Panc1 (cell line): ENCODE data around the gene CDHR2. TPM values are rescaled to one million over a fixed set of nuclear protein-coding genes. Genes with fewer than 3 reads are reported as not detected.

Experiments used
- ATAC-seq: fragments of 200-7000 bp; cut with Tn5 transposase; 2 replicates; pipeline ENCODE4 v1.9.1; 2020; ENCODE audit warnings: mild to moderate bottlenecking, moderate library complexity
- BruUV-seq: library from RNA; stranded (reverse); fragments of 400-500 nt; replicated peaks from 2 replicates; lab custom pipeline; 2021; lab: Mats Ljungman, UMichigan
- CTCF ChIA-PET: fragments of 300-600 bp; sonication (Branson Sonifier 250); formaldehyde crosslinking; loops from one replicate; lab custom pipeline; 2022; ENCODE audit warnings: antibody characterized with exemption; lab: Charles Lee
- POLR2A ChIA-PET: fragments of 300-600 bp; sonication (Branson Sonifier 250); formaldehyde crosslinking; loops from one replicate; lab custom pipeline; 2022; ENCODE audit warnings: antibody characterized with exemption; lab: Charles Lee
- DNase-seq: peaks from one replicate; pipeline ENCODE4 v3.0.0-alpha.2; 2010; ENCODE audit warnings: low read depth, low spot score
- H3K27ac ChIP-seq: 2 replicates; pipeline ENCODE4 v1.5.1; 2011; ENCODE audit warnings: mild to moderate bottlenecking, low read length, inconsistent platforms
- H3K27me3 ChIP-seq: fragments of 200-500 bp; sonication (Bioruptor generic); 2 replicates; pipeline ENCODE4 v1.6.0; 2014; ENCODE audit warnings: low read length, inconsistent platforms; ENCODE audit not compliant: control insufficient read depth, insufficient read depth
- H3K36me3 ChIP-seq: fragments of 200-500 bp; sonication (Bioruptor generic); 2 replicates; pipeline ENCODE4 v1.5.1; 2014; ENCODE audit warnings: inconsistent platforms, mild to moderate bottlenecking, low read length, moderate library complexity; ENCODE audit not compliant: control insufficient read depth, insufficient read depth
- H3K4me1 ChIP-seq: 2 replicates; pipeline ENCODE4 v1.5.1; 2011; ENCODE audit warnings: inconsistent platforms, mild to moderate bottlenecking, low read length, moderate library complexity; ENCODE audit not compliant: control insufficient read depth, insufficient read depth
- H3K4me3 ChIP-seq, 2 experiments: 2 replicates each; pipeline ENCODE4 v1.5.1; 2011 to 2012; ENCODE audit warnings: low read depth in 2 of 2, low read length in 2 of 2, mild to moderate bottlenecking in 2 of 2, inconsistent platforms in 1 of 2, moderate library complexity in 1 of 2
- H3K9me3 ChIP-seq: fragments of 200-500 bp; sonication (Bioruptor generic); 2 replicates; pipeline ENCODE4 v1.5.1; 2014; ENCODE audit warnings: low read depth, mild to moderate bottlenecking, inconsistent platforms, low read length, moderate library complexity; ENCODE audit not compliant: control insufficient read depth, insufficient read depth
- POLR2AphosphoS5 ChIP-seq: IDR thresholded peaks from 2 replicates; pipeline ENCODE4 v1.6.1; 2012; ENCODE audit warnings: mild to moderate bottlenecking, low read depth, low read length, moderate library complexity
- SIN3A ChIP-seq: IDR thresholded peaks from 2 replicates; pipeline ENCODE4 v1.6.1; 2012; ENCODE audit warnings: low read depth, mild to moderate bottlenecking, low read length, moderate library complexity, borderline replicate concordance; ENCODE audit not compliant: insufficient read depth
- TCF7L2 ChIP-seq: IDR thresholded peaks from 2 replicates; pipeline ENCODE4 v1.6.1; 2011; ENCODE audit warnings: mild to moderate bottlenecking, low read depth, low read length, inconsistent platforms
- in situ Hi-C: cut with HindIII; loops from 2 replicates; pipeline ENCODE4 v1.10.0; 2016; ENCODE audit warnings: low sequenced_read_pairs, low pct_unique_long_range_greater_than_20kb
- intact Hi-C: fragments of 100-400 bp; cut with micrococcal nuclease; formaldehyde crosslinking; loops from one replicate; pipeline ENCODE4 v1.10.0; 2022; ENCODE audit not compliant: unreplicated experiment
- total RNA-seq: library from RNA; stranded (reverse); gene quantifications from one replicate; pipeline ENCODE4 v1.2.1, GENCODE V29; 2021; ENCODE audit not compliant: unreplicated experiment
- TF ChIP-seq, protein P1 (sequence below), 2 experiments: IDR thresholded peaks; 2 replicates each; pipeline ENCODE4 v1.6.1; 2011 to 2012; ENCODE audit warnings: low read depth in 2 of 2, control low read depth in 1 of 2, low read length in 1 of 2, mild to moderate bottlenecking in 1 of 2, moderate library complexity in 1 of 2; ENCODE audit not compliant: insufficient read depth in 1 of 2
- TF ChIP-seq, protein P2 (sequence below): fragments of 450-650 bp; IDR thresholded peaks from 2 replicates; pipeline ENCODE4 v1.5.1; 2017; ENCODE audit warnings: mild to moderate bottlenecking

CDHR2 gene
- total RNA-seq, 1 experiment from 2014 or later = 0.72 TPM

DNA sequence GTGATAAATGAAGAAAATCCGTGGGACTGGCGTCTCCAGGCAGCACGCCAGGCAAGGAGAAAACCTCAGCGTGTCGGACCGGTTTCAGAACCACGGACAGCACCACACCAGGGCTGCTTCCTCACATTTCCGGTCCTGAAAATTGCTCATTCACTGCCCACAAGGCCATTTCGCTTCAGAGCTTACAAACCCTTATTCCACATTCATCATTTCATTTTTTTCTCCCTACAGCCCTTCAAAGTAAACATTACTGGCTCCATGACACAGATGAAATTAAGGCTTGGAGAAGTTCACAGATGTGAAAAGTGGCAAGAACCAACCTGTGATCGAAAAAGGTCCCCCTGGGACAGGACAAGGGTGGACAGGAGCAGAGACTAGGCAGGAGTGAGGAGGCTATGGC is 62.3 kb downstream of the CDHR2 start:
- CTCF ChIA-PET = no interaction called here
- ATAC-seq = no peak

DNA sequence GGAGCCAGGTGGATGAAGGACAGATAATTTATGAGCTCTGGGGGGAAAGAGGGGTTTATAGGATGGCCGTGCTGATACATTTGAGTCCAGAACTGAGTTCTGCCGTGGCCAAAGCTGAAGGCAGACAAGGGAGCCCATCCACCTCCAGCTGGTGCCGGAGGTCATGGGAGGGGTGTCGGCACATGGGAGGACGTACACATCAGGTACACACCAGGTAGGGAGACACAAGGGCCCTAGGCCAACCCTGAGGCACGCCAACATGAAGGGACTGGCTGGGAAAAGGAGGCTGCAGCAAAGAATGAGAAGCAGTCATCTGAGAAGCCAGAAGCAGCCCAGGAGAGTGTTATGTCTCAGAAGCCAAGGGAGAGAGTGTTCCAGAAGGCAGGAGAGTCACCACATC is 62.9 kb downstream of the CDHR2 start:
- intact Hi-C loops = no loop called here
- TF ChIP-seq, protein P1, sequence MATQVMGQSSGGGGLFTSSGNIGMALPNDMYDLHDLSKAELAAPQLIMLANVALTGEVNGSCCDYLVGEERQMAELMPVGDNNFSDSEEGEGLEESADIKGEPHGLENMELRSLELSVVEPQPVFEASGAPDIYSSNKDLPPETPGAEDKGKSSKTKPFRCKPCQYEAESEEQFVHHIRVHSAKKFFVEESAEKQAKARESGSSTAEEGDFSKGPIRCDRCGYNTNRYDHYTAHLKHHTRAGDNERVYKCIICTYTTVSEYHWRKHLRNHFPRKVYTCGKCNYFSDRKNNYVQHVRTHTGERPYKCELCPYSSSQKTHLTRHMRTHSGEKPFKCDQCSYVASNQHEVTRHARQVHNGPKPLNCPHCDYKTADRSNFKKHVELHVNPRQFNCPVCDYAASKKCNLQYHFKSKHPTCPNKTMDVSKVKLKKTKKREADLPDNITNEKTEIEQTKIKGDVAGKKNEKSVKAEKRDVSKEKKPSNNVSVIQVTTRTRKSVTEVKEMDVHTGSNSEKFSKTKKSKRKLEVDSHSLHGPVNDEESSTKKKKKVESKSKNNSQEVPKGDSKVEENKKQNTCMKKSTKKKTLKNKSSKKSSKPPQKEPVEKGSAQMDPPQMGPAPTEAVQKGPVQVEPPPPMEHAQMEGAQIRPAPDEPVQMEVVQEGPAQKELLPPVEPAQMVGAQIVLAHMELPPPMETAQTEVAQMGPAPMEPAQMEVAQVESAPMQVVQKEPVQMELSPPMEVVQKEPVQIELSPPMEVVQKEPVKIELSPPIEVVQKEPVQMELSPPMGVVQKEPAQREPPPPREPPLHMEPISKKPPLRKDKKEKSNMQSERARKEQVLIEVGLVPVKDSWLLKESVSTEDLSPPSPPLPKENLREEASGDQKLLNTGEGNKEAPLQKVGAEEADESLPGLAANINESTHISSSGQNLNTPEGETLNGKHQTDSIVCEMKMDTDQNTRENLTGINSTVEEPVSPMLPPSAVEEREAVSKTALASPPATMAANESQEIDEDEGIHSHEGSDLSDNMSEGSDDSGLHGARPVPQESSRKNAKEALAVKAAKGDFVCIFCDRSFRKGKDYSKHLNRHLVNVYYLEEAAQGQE (IDR thresholded peaks at IDR 0.05; ENCODE audit: insufficient read depth in 1 of 2, low read depth in 2 of 2, low read length in 1 of 2) = no peak
- TF ChIP-seq POLR2AphosphoS5 (no peak), TCF7L2 (no peak), SIN3A (no peak)
- TF ChIP-seq, protein P2, sequence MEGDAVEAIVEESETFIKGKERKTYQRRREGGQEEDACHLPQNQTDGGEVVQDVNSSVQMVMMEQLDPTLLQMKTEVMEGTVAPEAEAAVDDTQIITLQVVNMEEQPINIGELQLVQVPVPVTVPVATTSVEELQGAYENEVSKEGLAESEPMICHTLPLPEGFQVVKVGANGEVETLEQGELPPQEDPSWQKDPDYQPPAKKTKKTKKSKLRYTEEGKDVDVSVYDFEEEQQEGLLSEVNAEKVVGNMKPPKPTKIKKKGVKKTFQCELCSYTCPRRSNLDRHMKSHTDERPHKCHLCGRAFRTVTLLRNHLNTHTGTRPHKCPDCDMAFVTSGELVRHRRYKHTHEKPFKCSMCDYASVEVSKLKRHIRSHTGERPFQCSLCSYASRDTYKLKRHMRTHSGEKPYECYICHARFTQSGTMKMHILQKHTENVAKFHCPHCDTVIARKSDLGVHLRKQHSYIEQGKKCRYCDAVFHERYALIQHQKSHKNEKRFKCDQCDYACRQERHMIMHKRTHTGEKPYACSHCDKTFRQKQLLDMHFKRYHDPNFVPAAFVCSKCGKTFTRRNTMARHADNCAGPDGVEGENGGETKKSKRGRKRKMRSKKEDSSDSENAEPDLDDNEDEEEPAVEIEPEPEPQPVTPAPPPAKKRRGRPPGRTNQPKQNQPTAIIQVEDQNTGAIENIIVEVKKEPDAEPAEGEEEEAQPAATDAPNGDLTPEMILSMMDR = no peak
- no peak for ATAC-seq
- POLR2A ChIA-PET = no interaction called here
- Histone ChIP-seq H3K27ac (no peak overlapping the region), H3K9me3 (no peaks in the 10 kb centered on the region), H3K27me3 (no peaks in the 10 kb centered on the region), H3K4me3 (no peak overlapping the region), H3K36me3 (no peaks in the 10 kb centered on the region), H3K4me1 (peaks cover 12% of the 10 kb centered on the region; the same call in 1 of the 2 replicates)
- BruUV-seq = no TSS peak
- DNase-seq = no peak
- in situ Hi-C loops = no loop called here
- CTCF ChIA-PET = no interaction called here

More for the DNA sequence above, 62.3 kb downstream of the CDHR2 start:
- no TSS peak for BruUV-seq
- H3K27ac ChIP-seq = no peak overlapping the region
- no peaks in the 10 kb centered on the region for H3K9me3 ChIP-seq
- peaks cover 12% of the 10 kb centered on the region; the same call in 1 of the 2 replicates for H3K4me1 ChIP-seq
- no peaks in the 10 kb centered on the region for H3K36me3 ChIP-seq
- H3K4me3 ChIP-seq = no peak overlapping the region
- in situ Hi-C loops = no loop called here
- DNase-seq = no peak
- TF ChIP-seq, protein P2 = no peak
- TF ChIP-seq SIN3A (0 out of 2 replicates have a peak, but pooled peaks have one; percentile 51), POLR2AphosphoS5 (no peak), TCF7L2 (no peak)
- TF ChIP-seq, protein P1 (IDR thresholded peaks at IDR 0.05; ENCODE audit: insufficient read depth in 1 of 2, low read depth in 2 of 2, low read length in 1 of 2) = peak; percentile 97 to 98
- POLR2A ChIA-PET = no interaction called here
- no peaks in the 10 kb centered on the region for H3K27me3 ChIP-seq
- intact Hi-C loops = no loop called here
